ENCODE measurements around the gene FYN.

GRCh38 chr6:111639266-111639665 lies 234.0 kb downstream of the FYN start:
- TF ChIP-seq EZH2 (IDR thresholded peaks at IDR 0.05; ENCODE audit: insufficient read depth, poor library complexity, severe bottlenecking) (no peak), EZH2phosphoT487 (IDR thresholded peaks at IDR 0.05; ENCODE audit: insufficient read depth, low read depth) (no peak)
